Measurements from ENCODE around the gene FAM81A. TPM values are rescaled to one million over a fixed set of nuclear protein-coding genes. Genes with fewer than 3 reads are reported as not detected.
"Not testable (repeated sequence)": the region's sequence is repeated elsewhere in the genome, so short reads cannot be mapped to it uniquely, and the experiment has no call there.

FAM81A gene
- total RNA-seq, 1 donor from 2014 or later: 0.34 TPM

GRCh38 chr15:59485036-59485435, 47.0 kb downstream of the FAM81A start:
- no peak for DNase-seq (ENCODE audit: low spot score, unreplicated experiment)
- Mint-ChIP-seq H3K27ac (no peak overlapping the region), H3K4me3 (ENCODE audit: low read depth) (no peak overlapping the region), H3K36me3 (ENCODE audit: insufficient read depth) (no peaks in the 10 kb centered on the region), H3K4me1 (ENCODE audit: low read depth) (no peaks in the 10 kb centered on the region), H3K27me3 (no peaks in the 10 kb centered on the region), H3K9me3 (ENCODE audit: low read depth) (peaks cover 10% of the 10 kb centered on the region)
- no peak for TF ChIP-seq CTCF (IDR thresholded peaks at IDR 0.05; ENCODE audit: unreplicated experiment)

DNA sequence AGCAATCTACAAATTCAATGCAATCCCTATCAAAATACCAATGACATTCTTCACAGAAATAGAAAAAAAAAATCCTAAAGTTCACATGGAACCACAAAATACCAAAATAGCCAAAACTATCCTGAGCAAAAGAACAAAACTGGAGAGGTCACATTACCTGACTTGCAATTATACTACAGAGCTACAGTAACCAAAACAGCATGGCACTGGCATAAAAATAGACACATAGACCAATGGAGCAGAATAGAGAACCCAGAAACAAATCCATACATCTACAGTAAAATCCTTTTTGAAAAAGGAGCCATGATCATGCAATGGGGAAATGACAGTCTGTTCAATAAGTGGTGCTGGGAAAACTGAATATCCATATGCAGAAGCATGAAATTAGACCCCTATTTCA, 51.5 kb downstream of the FAM81A start:
- not testable (repeated sequence) for H3K9me3 Mint-ChIP-seq (ENCODE audit: low read depth); DNase-seq (ENCODE audit: low spot score, unreplicated experiment); H3K27ac Mint-ChIP-seq; H3K36me3 Mint-ChIP-seq (ENCODE audit: insufficient read depth); H3K4me1 Mint-ChIP-seq (ENCODE audit: low read depth); H3K4me3 Mint-ChIP-seq (ENCODE audit: low read depth)
- peaks cover 11% of the 10 kb centered on the region for H3K27me3 Mint-ChIP-seq

GRCh38 chr15:59491062-59491461, 53.1 kb downstream of the FAM81A start:
- peaks cover 15% of the 10 kb centered on the region for H3K27me3 Mint-ChIP-seq
- H3K4me3 Mint-ChIP-seq (ENCODE audit: low read depth): no peak overlapping the region
- peaks cover 9% of the 10 kb centered on the region for H3K9me3 Mint-ChIP-seq (ENCODE audit: low read depth)
- H3K4me1 Mint-ChIP-seq (ENCODE audit: low read depth): peaks cover 2% of the 10 kb centered on the region
- no peak for TF ChIP-seq CTCF (IDR thresholded peaks at IDR 0.05; ENCODE audit: unreplicated experiment)
- no peaks in the 10 kb centered on the region for H3K36me3 Mint-ChIP-seq (ENCODE audit: insufficient read depth)
- no peak overlapping the region for H3K27ac Mint-ChIP-seq
- DNase-seq (ENCODE audit: low spot score, unreplicated experiment): no peak

DNA sequence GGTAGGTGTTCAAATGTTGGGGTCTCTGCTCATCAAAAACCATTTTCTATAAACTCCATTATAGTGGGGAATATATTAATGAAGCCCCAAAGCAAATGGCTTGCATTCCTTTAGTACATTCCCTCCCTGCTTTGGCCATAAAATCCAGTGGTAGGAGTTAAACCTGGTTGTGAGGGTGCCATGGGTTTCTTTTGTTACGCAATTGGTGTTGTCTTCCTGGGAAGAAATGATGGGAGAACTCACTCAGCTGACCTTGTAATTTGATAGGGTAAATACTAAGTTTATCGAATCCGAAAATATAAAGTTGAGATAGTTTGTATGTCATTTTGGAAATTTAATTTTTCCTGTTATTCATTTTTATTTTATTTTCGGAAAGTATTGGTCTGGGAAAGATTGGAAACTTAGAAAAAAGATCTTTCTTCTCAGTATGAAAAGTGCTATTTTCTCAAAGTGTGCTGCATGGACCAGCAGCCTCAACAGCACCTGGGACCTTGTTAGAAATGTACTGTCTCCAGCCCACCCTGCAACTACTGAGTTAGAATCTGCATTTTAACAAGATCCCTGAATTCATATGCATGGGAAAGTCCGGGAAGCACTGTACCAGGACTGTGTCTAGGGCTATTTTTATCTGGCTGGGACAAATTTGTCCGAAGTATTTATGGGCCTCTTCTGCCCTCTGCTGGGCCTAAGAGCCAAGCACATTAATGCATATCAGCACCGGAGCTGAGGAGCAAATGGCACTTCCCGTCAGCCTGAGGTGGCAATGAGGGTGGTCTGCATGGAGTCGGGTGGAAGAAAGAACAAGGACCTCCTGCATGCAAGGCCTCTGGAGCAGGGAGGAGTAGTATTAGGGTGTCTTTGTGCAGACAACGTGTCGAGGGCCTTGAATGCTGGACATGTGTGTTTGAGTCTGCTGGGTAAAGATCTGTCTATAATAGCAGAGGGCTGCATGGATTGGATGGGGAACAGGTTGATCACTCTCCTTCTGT, 54.7 kb downstream of the FAM81A start:
- Mint-ChIP-seq H3K9me3 (ENCODE audit: low read depth) (peaks cover 4% of the 10 kb centered on the region), H3K4me1 (ENCODE audit: low read depth) (peaks cover 2% of the 10 kb centered on the region), H3K27ac (no peak overlapping the region), H3K4me3 (ENCODE audit: low read depth) (no peak overlapping the region), H3K36me3 (ENCODE audit: insufficient read depth) (no peaks in the 10 kb centered on the region), H3K27me3 (peaks cover 15% of the 10 kb centered on the region)
- peak; percentile 38 for DNase-seq (ENCODE audit: low spot score, unreplicated experiment)
- TF ChIP-seq CTCF (IDR thresholded peaks at IDR 0.05; ENCODE audit: unreplicated experiment): peak; percentile 87

DNA sequence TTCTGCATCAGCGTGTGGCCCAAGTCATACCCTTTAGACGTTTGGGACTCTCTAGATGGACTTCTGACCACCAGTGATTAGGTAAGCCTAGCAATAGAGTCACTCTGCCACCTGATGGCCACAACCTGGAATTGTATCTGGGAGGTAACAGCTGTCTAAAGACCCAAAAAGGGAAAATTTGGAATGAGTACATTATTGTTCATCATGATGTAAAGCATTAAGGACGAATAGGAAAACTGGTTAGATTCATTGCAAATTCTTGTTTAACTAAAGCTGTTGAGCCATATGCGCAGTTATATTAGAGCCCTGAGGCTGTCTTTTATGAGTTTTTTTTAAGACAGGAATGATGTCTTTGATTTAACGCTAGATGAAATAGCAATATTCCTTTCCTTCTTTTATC, 63.6 kb downstream of the FAM81A start:
- peak; percentile 23 for DNase-seq (ENCODE audit: low spot score, unreplicated experiment)
- H3K9me3 Mint-ChIP-seq (ENCODE audit: low read depth): peaks cover 4% of the 10 kb centered on the region
- H3K27me3 Mint-ChIP-seq: no peaks in the 10 kb centered on the region
- no peaks in the 10 kb centered on the region for H3K4me1 Mint-ChIP-seq (ENCODE audit: low read depth)
- no peaks in the 10 kb centered on the region for H3K36me3 Mint-ChIP-seq (ENCODE audit: insufficient read depth)
- no peak overlapping the region for H3K27ac Mint-ChIP-seq
- TF ChIP-seq CTCF (IDR thresholded peaks at IDR 0.05; ENCODE audit: unreplicated experiment): peak; percentile 77
- H3K4me3 Mint-ChIP-seq (ENCODE audit: low read depth): no peak overlapping the region

DNA sequence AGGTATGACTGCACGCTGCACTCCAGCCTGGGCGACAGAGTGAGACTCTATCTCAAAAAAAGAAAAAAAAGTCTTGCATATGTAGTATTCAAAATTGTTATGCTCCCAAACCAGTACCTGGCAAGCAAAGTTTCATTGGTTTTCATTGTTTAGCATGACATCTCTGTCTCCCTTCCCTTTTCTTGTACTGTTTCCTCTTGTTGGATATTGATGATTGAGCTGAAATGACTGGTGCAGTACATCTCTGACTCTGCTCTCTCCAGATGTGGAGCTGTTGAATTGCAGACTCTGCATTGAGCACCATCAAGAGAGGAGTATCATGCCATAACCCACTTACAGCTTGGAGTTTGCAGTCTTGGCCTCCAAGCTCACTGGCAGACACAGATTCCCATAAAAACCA, 77.2 kb downstream of the FAM81A start:
- H3K4me3 Mint-ChIP-seq (ENCODE audit: low read depth): no peak overlapping the region
- no peaks in the 10 kb centered on the region for H3K9me3 Mint-ChIP-seq (ENCODE audit: low read depth)
- H3K36me3 Mint-ChIP-seq (ENCODE audit: insufficient read depth): no peaks in the 10 kb centered on the region
- DNase-seq (ENCODE audit: low spot score, unreplicated experiment): no peak
- H3K27ac Mint-ChIP-seq: no peak overlapping the region
- no peaks in the 10 kb centered on the region for H3K27me3 Mint-ChIP-seq
- TF ChIP-seq CTCF (IDR thresholded peaks at IDR 0.05; ENCODE audit: unreplicated experiment): no peak
- H3K4me1 Mint-ChIP-seq (ENCODE audit: low read depth): no peaks in the 10 kb centered on the region

Data from progenitor cell of endocrine pancreas (in vitro differentiated cells).